HG03439 (cell line): Measurements from ENCODE around the gene ZNF579.

ENCODE experiments used
- ATAC-seq: cut with Tn5 transposase; IDR thresholded peaks from one replicate; pipeline ENCODE4 v1.9.1; 2021; ENCODE audit warnings: mild to moderate bottlenecking, moderate library complexity; ENCODE audit not compliant: unreplicated experiment

ZNF579 gene

DNA sequence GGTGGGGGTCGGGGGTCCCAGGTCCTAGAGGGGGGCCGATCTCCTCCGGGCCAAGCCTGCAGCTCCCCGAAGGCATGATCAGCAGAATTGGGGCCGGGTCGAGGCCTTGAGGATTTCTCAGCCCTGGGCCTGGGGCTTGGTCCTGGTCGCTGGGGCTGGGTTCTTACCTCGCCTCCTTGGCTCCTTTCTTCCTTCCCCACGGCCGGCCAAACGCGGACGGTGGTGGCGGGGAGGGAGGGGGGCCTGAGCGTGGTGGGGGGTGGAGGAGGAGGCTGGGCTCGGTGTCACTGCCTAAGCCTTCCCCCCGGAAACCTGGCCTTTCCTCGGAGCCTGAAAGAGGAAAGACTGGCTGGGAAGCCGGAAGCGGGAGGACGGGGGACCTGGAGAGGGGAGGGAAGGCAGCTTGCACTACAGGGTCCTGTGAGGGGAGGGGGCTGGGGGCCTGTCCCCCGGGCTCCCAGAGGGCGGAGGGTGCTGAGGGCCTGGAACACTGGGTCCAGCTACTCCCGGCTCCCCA, at the start of gene ZNF579:
Gene ZNF579, minus strand, starts transcription at position 221 of the 517 bp plus-strand sequence. CDS start 1,209 bp downstream, outside the sequence.
- ATAC-seq: no peak

DNA sequence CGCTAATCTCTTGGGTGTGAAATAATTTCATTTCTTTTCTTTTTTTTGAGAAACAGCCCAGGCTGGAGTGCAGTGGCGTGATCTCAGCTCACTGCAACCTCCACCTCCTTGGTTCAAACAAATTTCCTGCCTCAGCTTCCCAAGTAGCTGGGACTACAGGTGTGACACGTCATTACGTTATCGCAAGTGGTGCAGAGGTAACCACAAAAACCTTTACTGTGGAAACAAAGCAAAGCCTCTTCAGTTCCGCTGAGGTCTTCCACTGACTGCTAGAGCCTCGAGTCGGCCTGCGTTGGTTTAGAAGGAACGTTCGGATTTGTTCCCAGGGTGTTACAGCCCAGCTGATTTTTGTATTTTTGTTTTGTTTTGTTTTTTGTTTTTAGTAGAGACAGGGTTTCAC, 45.7 kb upstream of the ZNF579 start:
- ATAC-seq: no peak

GRCh38 chr19:55625004-55625326, 44.3 kb upstream of the ZNF579 start:
- ATAC-seq: no peak

GRCh38 chr19:55624109-55625003, 43.7 kb upstream of the ZNF579 start, which contains the start of gene ZNF784:
Gene ZNF784, minus strand, starts transcription at chr19:55624566. Its CDS starts 5 bp downstream, at chr19:55624561.
- ATAC-seq: peak; percentile 47

DNA sequence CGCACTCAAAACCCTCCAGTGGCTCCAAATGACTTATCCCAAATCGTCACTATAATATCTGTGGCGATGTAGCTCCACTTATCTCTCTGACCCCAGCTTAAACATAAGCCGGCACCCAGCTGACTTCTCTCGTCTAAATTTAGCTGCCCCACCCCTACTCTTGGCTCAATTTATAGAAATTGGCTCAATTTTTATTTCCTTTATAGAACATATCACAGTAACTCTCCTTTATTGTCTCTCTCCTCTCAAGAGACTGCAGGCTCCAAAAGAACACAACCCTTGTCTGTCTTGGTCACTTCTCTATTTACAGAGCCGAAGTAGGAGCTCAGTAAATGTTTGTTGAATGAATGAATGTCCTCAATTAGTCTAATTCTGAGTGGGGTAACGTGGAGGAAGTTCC, 42.9 kb upstream of the ZNF579 start:
- no peak for ATAC-seq

DNA sequence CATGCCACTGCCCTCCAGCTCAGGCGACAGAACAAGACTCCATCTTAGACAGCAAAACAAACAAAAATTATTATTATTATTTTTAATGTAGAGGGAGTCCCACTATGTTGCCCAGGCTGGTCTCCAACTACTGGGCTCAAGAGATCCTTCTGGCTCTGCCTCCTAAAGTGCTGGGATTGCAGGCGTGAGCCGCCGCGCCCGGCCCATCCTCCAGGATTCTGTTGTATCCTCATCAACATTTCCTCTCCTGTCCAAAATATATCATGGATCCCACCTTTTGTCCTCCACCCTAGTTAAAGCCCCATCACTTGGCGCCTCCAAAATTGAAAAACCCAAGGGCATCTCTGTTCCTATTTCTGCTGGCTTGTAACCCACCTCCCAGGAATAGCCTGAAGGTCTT, 42.5 kb upstream of the ZNF579 start:
- ATAC-seq: no peak

GRCh38 chr19:55622242-55622969, 41.8 kb upstream of the ZNF579 start:
- ATAC-seq: no peak

DNA sequence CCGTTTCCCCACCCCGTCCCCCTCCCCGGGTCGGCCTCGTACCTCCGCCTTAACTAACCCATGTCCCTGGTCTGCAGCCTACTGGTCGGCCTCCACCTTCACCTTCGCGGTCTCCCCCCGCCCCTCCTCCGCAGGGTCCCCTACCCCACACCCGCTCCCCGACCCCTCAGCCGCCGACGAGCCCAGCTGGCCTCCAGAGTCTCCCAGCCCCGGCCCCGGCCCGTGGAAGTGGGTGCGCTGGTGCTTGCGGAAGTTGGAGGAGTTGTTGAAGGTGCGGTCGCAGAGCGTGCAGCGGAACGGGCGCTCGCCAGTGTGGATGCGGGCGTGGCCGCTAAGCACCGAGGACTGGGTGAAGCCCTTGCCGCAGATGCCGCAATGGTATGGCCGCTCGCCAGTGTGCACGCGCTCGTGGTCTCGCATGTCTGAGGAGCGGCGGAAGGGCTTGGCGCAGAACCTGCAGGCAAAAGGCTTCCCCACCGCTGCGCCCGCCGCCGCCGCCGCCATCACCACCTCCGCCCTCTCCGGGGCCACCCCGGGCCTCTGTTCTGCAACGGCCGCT, 41.1 kb upstream of the ZNF579 start:
- no peak for ATAC-seq

GRCh38 chr19:55621205-55621672, 40.6 kb upstream of the ZNF579 start:
- ATAC-seq: no peak

GRCh38 chr19:55620410-55621204, 40.0 kb upstream of the ZNF579 start:
- no peak for ATAC-seq

DNA sequence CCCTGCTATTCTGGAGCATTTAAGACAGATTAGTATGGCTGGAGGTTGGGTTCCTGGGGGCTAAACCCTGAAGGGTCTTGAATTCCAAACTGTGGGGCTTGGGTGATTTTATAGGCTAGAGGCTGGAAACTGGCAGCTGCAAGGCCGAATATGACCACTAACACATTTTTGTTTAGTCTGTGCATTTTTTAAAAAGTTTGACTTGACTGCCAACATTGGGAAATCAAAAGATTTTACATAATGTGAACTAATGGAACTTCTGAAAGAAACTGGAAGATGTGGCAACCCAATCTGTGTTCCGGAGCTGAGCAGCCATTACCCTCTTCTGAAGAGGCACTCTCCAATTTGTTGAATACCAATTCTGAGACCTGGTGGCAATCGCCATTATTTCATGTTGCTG, 38.6 kb upstream of the ZNF579 start:
- ATAC-seq: no peak

DNA sequence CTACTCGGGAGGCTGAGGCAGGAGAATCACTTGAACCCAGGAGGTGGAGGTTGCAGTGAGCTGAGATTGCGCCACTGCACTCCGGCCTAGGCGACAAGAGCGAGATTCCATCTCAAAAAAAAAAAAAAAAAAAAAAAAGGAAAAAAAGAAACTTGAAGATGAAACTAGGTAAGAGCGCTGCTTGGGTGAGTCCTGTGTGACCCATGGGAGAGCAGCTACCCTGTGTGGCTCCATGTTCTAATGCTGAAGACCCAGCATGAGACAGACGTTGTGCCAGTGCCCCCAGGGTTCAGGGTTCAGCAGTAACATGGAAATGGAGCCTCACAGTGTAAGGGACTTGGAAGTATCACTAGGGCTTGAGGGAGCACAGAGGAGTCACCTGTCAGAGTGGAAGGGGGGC, 37.8 kb upstream of the ZNF579 start:
- no peak for ATAC-seq

- ATAC-seq: no peak
These were observed 36.8 kb upstream of the ZNF579 start for GRCh38 chr19:55617426-55617825.

GRCh38 chr19:55616395-55616875, 35.8 kb upstream of the ZNF579 start:
- no peak for ATAC-seq

- no peak for ATAC-seq
These were observed 35.1 kb upstream of the ZNF579 start for GRCh38 chr19:55615543-55616394.

GRCh38 chr19:55614711-55615542, 34.3 kb upstream of the ZNF579 start:
- ATAC-seq: no peak

- ATAC-seq: no peak
These were observed 33.5 kb upstream of the ZNF579 start for GRCh38 chr19:55613930-55614710.

DNA sequence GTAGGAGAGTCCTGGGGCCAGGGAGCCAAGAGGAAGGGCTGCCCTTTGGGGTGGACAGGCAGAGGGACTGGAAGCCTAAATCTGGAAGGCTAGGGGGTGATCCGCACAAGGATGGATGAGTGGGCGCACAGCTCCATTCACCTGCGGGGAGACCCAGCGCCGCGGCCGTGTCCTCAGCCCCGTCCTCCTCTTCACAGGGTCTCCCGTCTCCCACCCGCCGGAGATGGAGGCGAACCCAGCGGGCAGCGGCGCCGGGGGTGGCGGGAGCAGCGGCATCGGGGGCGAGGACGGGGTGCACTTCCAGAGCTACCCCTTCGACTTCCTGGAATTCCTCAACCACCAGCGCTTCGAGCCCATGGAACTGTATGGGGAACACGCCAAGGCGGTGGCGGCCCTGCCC, 32.7 kb upstream of the ZNF579 start:
- ATAC-seq: no peak
